DOHH2 (cell line): Measurements from ENCODE around the gene CAPZB.

Source experiments
- H3F3A ChIP-seq: fragments of 200-600 bp; sonication (generic), shearing (Covaris generic); 2 replicates; pipeline ENCODE4 v1.6.0; 2016; ENCODE audit warnings: antibody characterized with exemption, mild to moderate bottlenecking; ENCODE audit not compliant: control insufficient read depth, insufficient read depth
- H3K27ac ChIP-seq: fragments of 200-600 bp; sonication (generic); 2 replicates; pipeline ENCODE4 v1.5.1; 2014; ENCODE audit warnings: low read depth, mild to moderate bottlenecking, low read length, moderate library complexity
- H3K27me3 ChIP-seq: fragments of 200-600 bp; sonication (generic); 2 replicates; pipeline ENCODE4 v1.6.1; 2014; ENCODE audit warnings: mild to moderate bottlenecking, low read length, mixed read lengths; ENCODE audit not compliant: control insufficient read depth
- H3K36me3 ChIP-seq: fragments of 200-600 bp; sonication (generic); 2 replicates; pipeline ENCODE4 v1.6.1; 2014; ENCODE audit warnings: mild to moderate bottlenecking, low read length, moderate library complexity, mixed read lengths; ENCODE audit not compliant: control insufficient read depth
- H3K4me1 ChIP-seq: fragments of 200-600 bp; sonication (generic); 2 replicates; pipeline ENCODE4 v1.6.1; 2014; ENCODE audit warnings: mild to moderate bottlenecking, low read length, mixed read lengths; ENCODE audit not compliant: control insufficient read depth
- H3K4me2 ChIP-seq: fragments of 200-600 bp; sonication (generic); 2 replicates; pipeline ENCODE4 v1.6.0; 2014; ENCODE audit warnings: mild to moderate bottlenecking, low read length, moderate library complexity
- H3K4me3 ChIP-seq: fragments of 200-600 bp; sonication (generic); 2 replicates; pipeline ENCODE4 v1.5.1; 2014; ENCODE audit warnings: mild to moderate bottlenecking, low read length, mixed read lengths
- H3K79me2 ChIP-seq: fragments of 200-600 bp; sonication (generic); 2 replicates; pipeline ENCODE4 v1.6.1; 2014; ENCODE audit warnings: mild to moderate bottlenecking, low read length, mixed read lengths; ENCODE audit not compliant: control insufficient read depth
- H3K9me2 ChIP-seq: fragments of 200-600 bp; sonication (generic); replicated peaks from 2 replicates; pipeline ENCODE4 v1.6.1; 2014; ENCODE audit warnings: mild to moderate bottlenecking, low read length, mixed read lengths; ENCODE audit not compliant: control insufficient read depth
- H3K9me3 ChIP-seq: fragments of 200-600 bp; sonication (generic); 2 replicates; pipeline ENCODE4 v1.6.1; 2014; ENCODE audit warnings: antibody characterized with exemption, low read length, mixed read lengths; ENCODE audit not compliant: control insufficient read depth, insufficient read depth
- H4K20me1 ChIP-seq: fragments of 200-600 bp; sonication (generic); 2 replicates; pipeline ENCODE4 v1.6.0; 2014; ENCODE audit warnings: low read depth, mild to moderate bottlenecking, antibody characterized with exemption, low read length, moderate library complexity; ENCODE audit not compliant: control insufficient read depth, insufficient read depth
- EZH2phosphoT487 ChIP-seq: fragments of 200-600 bp; sonication (generic); IDR thresholded peaks from 2 replicates; pipeline ENCODE4 v1.6.1; 2017; ENCODE audit warnings: borderline replicate concordance, mild to moderate bottlenecking, antibody characterized with exemption, low read length, moderate library complexity, mixed read lengths
- TF ChIP-seq, protein P1 (sequence below): fragments of 200-600 bp; sonication (generic); IDR thresholded peaks from one replicate; pipeline ENCODE4 v1.5.1; 2014; ENCODE audit warnings: antibody characterized with exemption, mild to moderate bottlenecking, low read depth, low read length; ENCODE audit not compliant: poor library complexity, severe bottlenecking

Gene CAPZB

DNA sequence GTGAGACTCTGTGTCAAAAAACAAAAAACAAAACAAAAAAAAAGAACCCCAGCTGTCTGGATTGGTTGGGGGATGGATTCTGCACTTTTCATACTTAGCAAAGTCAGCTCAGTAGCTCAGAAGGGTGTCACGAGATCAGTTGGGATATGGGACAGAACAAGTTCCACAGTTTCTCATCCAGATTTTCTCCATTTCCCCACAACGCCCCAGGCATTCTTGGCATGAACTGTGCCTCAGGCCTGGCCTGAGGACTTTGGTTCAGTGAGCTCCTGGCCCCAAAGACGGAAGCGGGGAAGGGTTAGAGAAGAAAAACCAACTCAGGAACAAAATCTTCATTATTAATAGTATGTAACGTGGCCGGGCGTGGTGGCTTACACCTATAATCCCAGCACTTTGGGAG lies 175.3 kb downstream of the CAPZB start:
- Histone ChIP-seq H3K4me1 (peaks cover 37% of the 10 kb centered on the region), H3K27ac (no peak overlapping the region), H3K79me2 (peaks cover 25% of the 10 kb centered on the region), H3K4me2 (no peak overlapping the region; the same call in 1 of the 2 replicates), H3K9me3 (no peaks in the 10 kb centered on the region), H3F3A (peaks cover 23% of the 10 kb centered on the region), H4K20me1 (no peaks in the 10 kb centered on the region), H3K27me3 (no peaks in the 10 kb centered on the region), H3K36me3 (peaks cover 38% of the 10 kb centered on the region), H3K4me3 (no peak overlapping the region), H3K9me2 (no peaks in the 10 kb centered on the region)
- TF ChIP-seq, protein P1, sequence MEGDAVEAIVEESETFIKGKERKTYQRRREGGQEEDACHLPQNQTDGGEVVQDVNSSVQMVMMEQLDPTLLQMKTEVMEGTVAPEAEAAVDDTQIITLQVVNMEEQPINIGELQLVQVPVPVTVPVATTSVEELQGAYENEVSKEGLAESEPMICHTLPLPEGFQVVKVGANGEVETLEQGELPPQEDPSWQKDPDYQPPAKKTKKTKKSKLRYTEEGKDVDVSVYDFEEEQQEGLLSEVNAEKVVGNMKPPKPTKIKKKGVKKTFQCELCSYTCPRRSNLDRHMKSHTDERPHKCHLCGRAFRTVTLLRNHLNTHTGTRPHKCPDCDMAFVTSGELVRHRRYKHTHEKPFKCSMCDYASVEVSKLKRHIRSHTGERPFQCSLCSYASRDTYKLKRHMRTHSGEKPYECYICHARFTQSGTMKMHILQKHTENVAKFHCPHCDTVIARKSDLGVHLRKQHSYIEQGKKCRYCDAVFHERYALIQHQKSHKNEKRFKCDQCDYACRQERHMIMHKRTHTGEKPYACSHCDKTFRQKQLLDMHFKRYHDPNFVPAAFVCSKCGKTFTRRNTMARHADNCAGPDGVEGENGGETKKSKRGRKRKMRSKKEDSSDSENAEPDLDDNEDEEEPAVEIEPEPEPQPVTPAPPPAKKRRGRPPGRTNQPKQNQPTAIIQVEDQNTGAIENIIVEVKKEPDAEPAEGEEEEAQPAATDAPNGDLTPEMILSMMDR, result no peak
- no peak for TF ChIP-seq EZH2phosphoT487

DNA sequence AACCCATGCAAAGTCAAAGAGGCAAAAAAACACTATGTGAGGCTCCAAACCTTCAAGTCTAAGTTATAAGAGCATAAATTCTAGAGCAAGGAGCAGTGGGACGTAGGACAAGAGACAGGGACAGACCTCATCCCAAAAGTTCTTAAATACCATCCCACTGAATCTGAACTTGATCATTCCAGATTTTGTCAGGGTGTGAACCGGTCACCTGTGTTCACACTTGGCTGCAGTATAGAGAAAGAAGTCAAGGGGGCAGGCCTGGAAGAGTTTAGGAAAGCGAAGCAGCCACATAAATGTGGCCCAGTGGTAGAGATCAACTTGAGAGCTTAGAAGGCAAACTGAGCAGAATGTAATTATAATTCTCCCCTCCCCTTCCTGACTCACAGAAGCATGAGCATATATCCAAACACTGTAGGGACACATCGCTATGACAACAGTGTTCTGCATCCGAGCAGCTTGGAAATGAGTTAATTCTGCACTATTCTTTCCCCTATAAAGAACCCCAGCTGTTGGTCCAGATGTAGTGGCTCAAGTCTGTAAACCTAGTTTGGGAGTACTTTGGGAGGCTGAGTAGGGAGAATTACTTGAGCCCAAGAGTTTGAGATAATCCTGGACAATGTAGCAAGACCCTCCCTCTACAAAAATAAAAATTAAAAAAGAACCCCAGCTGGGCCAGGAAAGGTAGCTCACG lies 176.1 kb downstream of the CAPZB start:
- H3F3A ChIP-seq, result peaks cover 15% of the 10 kb centered on the region
- H3K36me3 ChIP-seq, result peaks cover 42% of the 10 kb centered on the region
- H3K27me3 ChIP-seq, result no peaks in the 10 kb centered on the region
- no peak overlapping the region for H3K4me2 ChIP-seq
- peaks cover 25% of the 10 kb centered on the region for H3K79me2 ChIP-seq
- no peaks in the 10 kb centered on the region for H3K9me2 ChIP-seq
- no peak overlapping the region for H3K4me3 ChIP-seq
- no peak overlapping the region for H3K27ac ChIP-seq
- H3K9me3 ChIP-seq, result no peaks in the 10 kb centered on the region
- no peaks in the 10 kb centered on the region for H4K20me1 ChIP-seq
- peaks cover 29% of the 10 kb centered on the region for H3K4me1 ChIP-seq
- TF ChIP-seq, protein P1, result no peak
- no peak for TF ChIP-seq EZH2phosphoT487

DNA sequence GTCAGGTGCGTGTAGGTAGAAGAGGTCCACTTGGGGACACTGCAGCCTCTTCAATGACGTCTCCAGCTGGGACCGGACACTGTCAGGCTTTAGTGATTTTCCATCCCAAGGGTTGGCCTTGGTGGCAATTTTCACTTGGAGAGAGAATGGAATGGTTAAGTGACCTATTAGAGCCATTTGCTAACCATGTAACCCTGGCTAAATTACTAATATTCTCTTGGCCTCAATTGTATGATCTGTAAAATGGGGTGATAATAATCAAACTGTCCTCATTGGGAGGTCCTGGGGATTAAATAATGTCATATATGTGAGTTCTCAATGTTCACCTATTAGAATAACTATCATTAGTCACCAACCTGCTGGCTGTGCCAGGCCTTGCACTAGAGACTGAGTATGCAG lies 176.8 kb downstream of the CAPZB start:
- peaks cover 22% of the 10 kb centered on the region for H3K4me1 ChIP-seq
- H4K20me1 ChIP-seq, result no peaks in the 10 kb centered on the region
- H3K4me2 ChIP-seq, result no peak overlapping the region
- H3K9me3 ChIP-seq, result no peaks in the 10 kb centered on the region
- H3K4me3 ChIP-seq, result no peak overlapping the region
- peaks cover 47% of the 10 kb centered on the region for H3K36me3 ChIP-seq
- H3K27me3 ChIP-seq, result no peaks in the 10 kb centered on the region
- H3K27ac ChIP-seq, result no peak overlapping the region
- H3K9me2 ChIP-seq, result no peaks in the 10 kb centered on the region
- peaks cover 25% of the 10 kb centered on the region for H3K79me2 ChIP-seq
- H3F3A ChIP-seq, result peaks cover 9% of the 10 kb centered on the region
- TF ChIP-seq, protein P1, result no peak
- TF ChIP-seq EZH2phosphoT487, result no peak
